GM06990 (cell line): ENCODE results near the gene TSPAN11.

Experiments
- DNase-seq: peaks from one replicate; pipeline ENCODE4 v3.0.0-alpha.2; 2011; ENCODE audit not compliant: insufficient read length; ENCODE audit errors: extremely low read depth
- H3K27me3 ChIP-seq: replicated peaks from 2 replicates; pipeline ENCODE4 v1.6.0; 2011; ENCODE audit warnings: low read length; ENCODE audit not compliant: control insufficient read depth, insufficient read depth
- H3K36me3 ChIP-seq: 2 replicates; pipeline ENCODE4 v1.5.1; 2011; ENCODE audit warnings: low read length; ENCODE audit not compliant: control insufficient read depth, insufficient read depth
- H3K4me3 ChIP-seq: replicated peaks from 2 replicates; pipeline ENCODE4 v1.5.1; 2011; ENCODE audit warnings: low read depth, mild to moderate bottlenecking, control low read depth, low read length
- CTCF ChIP-seq: IDR thresholded peaks from 2 replicates; pipeline ENCODE4 v1.5.1; 2011; ENCODE audit warnings: low read length, control low read depth, mild to moderate bottlenecking, inconsistent platforms; ENCODE audit not compliant: insufficient read depth, poor library complexity, severe bottlenecking

TSPAN11 gene

DNA sequence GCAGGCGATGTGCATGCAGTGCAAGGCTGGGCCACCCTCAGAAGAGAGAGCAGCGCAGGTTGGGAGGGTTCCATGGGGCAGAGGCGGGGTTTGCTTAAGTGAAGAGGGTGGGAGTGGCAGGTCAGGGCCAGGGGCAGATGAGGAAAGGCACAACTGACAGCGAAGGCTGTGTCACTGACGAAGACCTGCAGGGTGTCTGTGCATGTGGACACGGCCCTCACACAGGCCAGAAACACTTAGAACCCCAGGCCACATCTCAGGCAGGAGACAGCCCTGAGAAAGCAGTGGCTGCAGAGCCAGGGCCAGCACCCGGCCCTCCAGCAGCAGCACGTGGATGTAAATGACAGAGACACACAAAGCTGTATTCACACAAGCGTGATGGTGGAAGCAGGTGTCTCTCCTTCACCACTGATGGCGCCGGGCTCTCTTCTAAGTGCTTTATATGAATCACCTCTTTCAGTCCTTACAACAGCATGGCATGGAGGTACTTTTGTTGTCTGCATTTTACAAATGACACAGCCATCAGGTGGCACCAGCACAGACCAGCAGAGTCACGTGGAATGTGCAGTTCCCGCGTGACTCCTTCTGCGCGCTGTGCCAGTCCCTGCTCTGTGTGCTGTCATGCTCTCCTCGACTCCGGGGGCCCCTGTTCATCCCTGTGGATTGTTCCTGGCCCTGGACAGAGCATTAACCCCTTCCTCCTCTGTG is 54.6 kb downstream of the TSPAN11 start:
- no peak for DNase-seq
- TF ChIP-seq CTCF = no peak
- H3K4me3 ChIP-seq = no peak overlapping the region
- no peaks in the 10 kb centered on the region for H3K36me3 ChIP-seq
- no peaks in the 10 kb centered on the region; the same call in 1 of the 2 replicates for H3K27me3 ChIP-seq

DNA sequence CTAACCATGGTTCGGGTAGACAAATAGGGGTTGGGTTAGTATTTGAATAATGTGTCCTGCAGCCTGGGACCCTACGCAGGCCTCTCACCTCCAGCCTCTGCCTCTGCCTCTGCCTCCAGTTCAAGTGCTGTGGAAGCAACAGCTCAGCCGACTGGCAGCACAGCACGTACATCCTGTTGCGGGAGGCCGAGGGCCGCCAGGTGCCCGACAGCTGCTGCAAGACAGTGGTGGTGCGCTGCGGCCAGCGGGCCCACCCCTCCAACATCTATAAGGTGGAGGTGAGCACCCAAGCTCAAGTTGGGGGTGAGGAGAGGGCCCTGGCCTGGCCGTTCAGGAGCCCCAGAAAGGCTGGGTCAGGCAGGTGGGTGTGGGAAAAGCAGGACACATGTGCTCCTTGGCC is 55.9 kb downstream of the TSPAN11 start:
- H3K4me3 ChIP-seq = no peak overlapping the region
- H3K27me3 ChIP-seq = no peaks in the 10 kb centered on the region; the same call in 1 of the 2 replicates
- DNase-seq = no peak
- TF ChIP-seq CTCF = no peak
- H3K36me3 ChIP-seq = no peaks in the 10 kb centered on the region

DNA sequence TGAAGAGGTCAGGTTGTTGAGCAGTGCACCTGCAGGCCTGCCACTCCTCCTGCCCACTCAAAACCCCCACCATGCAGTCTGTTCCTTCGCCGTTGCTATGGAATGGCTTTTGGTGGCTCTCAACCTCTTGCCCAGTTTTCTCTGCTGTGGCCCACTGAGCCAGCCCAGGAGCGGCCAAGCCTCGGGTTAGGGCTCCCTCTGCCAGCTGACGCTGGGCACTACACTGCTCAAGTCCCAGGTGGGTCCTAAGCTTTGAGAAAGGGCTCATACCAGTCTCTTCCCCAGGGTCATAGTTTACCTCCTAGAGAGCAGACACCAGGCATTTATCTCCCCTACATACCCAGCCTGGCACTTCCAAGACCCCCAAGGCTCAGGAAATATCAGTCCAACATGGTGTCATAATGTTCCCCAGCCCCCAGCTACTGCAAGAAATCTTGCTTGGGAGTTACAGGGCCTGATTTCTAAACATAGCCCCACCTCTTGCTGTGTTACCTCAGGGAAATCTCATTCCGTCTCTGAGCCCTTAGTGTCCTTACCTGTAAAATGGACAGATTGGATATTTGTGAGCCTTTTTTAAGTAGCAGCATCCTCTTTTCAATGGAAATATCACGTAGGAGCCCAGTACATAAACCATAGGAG is 59.4 kb downstream of the TSPAN11 start:
- Histone ChIP-seq H3K36me3 (no peaks in the 10 kb centered on the region), H3K4me3 (no peak overlapping the region), H3K27me3 (no peaks in the 10 kb centered on the region)
- peak; percentile 93 for TF ChIP-seq CTCF
- peak; percentile 30 for DNase-seq

- no peak for TF ChIP-seq CTCF
- H3K36me3 ChIP-seq = no peaks in the 10 kb centered on the region
- no peak overlapping the region for H3K4me3 ChIP-seq
- no peak for DNase-seq
- no peaks in the 10 kb centered on the region for H3K27me3 ChIP-seq
Observed at GRCh38 chr12:30988086-30988485, 61.5 kb downstream of the TSPAN11 start.

GRCh38 chr12:30988646-30989286 is 62.2 kb downstream of the TSPAN11 start:
- Histone ChIP-seq H3K36me3 (no peaks in the 10 kb centered on the region), H3K27me3 (no peaks in the 10 kb centered on the region; the same call in 1 of the 2 replicates), H3K4me3 (no peak overlapping the region)
- no peak for TF ChIP-seq CTCF
- no peak for DNase-seq
